ENCODE results near the gene PROZ.

Gene PROZ

GRCh38 chr13:113201815-113202214 lies 43.4 kb downstream of the PROZ start:
- Histone ChIP-seq H3K36me3 (ENCODE audit: control insufficient read depth in 2 of 2, insufficient read depth in 1 of 2, low read length in 2 of 2) (peaks cover 7 to 65% of the 10 kb centered on the region in 2 experiments), H3K4me1 (ENCODE audit: control insufficient read depth, insufficient read depth, low read length) (no peaks in the 10 kb centered on the region; the same call in 1 of the 2 replicates), H3K27ac (ENCODE audit: extremely low read depth, low read depth, low read length) (no peak overlapping the region), H3K4me3 (ENCODE audit: low read depth, low read length) (no peak overlapping the region), H3K9me3 (ENCODE audit: control insufficient read depth, insufficient read depth, low read depth, low read length) (no peaks in the 10 kb centered on the region)
- TF ChIP-seq ZNF629 (tag by site-specific recombination; IDR thresholded peaks at IDR 0.05) = no peak
- no peak for TF ChIP-seq ZNF626 (tag by site-specific recombination; IDR thresholded peaks at IDR 0.05)
- TF ChIP-seq CTCF (tag by site-specific recombination; IDR thresholded peaks at IDR 0.05) = no peak
- no peak for TF ChIP-seq ZNF324 (tag by site-specific recombination; IDR thresholded peaks at IDR 0.05)
- no peak for TF ChIP-seq ZNF426 (tag by site-specific recombination; IDR thresholded peaks at IDR 0.05)
- TF ChIP-seq ZBTB11 (tag by site-specific recombination; conservative IDR thresholded peaks at IDR 0.05; ENCODE audit: low read depth) = no peak
- TF ChIP-seq ZNF514 (tag by site-specific recombination; IDR thresholded peaks at IDR 0.05) = no peak
- TF ChIP-seq ZBTB26 (tag by site-specific recombination; optimal IDR thresholded peaks at IDR 0.05) = no peak
- no peak for TF ChIP-seq ZNF311 (tag by site-specific recombination; IDR thresholded peaks at IDR 0.05; ENCODE audit: borderline replicate concordance)
- TF ChIP-seq YY1 (tag by site-specific recombination; IDR thresholded peaks at IDR 0.05) = no peak
- no peak for TF ChIP-seq BCL11A (tag by site-specific recombination; IDR thresholded peaks at IDR 0.05; ENCODE audit: low read depth)
- TF ChIP-seq, protein P1, sequence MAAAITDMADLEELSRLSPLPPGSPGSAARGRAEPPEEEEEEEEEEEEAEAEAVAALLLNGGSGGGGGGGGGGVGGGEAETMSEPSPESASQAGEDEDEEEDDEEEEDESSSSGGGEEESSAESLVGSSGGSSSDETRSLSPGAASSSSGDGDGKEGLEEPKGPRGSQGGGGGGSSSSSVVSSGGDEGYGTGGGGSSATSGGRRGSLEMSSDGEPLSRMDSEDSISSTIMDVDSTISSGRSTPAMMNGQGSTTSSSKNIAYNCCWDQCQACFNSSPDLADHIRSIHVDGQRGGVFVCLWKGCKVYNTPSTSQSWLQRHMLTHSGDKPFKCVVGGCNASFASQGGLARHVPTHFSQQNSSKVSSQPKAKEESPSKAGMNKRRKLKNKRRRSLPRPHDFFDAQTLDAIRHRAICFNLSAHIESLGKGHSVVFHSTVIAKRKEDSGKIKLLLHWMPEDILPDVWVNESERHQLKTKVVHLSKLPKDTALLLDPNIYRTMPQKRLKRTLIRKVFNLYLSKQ (tag by site-specific recombination; IDR thresholded peaks at IDR 0.05; ENCODE audit: borderline replicate concordance) = no peak
- TF ChIP-seq OVOL3 (tag by site-specific recombination; IDR thresholded peaks at IDR 0.05) = no peak
- TF ChIP-seq ZNF555 (tag by site-specific recombination; conservative IDR thresholded peaks at IDR 0.05) = no peak
- no peak for TF ChIP-seq ZNF266 (tag by site-specific recombination; IDR thresholded peaks at IDR 0.05; ENCODE audit: low read depth)
- TF ChIP-seq, protein P2, sequence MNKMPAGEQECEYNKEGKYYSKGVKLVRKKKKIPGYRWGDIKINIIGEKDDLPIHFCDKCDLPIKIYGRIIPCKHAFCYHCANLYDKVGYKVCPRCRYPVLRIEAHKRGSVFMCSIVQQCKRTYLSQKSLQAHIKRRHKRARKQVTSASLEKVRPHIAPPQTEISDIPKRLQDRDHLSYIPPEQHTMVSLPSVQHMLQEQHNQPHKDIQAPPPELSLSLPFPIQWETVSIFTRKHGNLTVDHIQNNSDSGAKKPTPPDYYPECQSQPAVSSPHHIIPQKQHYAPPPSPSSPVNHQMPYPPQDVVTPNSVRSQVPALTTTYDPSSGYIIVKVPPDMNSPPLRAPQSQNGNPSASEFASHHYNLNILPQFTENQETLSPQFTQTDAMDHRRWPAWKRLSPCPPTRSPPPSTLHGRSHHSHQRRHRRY (tag by site-specific recombination; IDR thresholded peaks at IDR 0.05) = no peak
- TF ChIP-seq GLI4 (tag by site-specific recombination; IDR thresholded peaks at IDR 0.05) = no peak
- no peak for TF ChIP-seq ZNF521 (tag by site-specific recombination; IDR thresholded peaks at IDR 0.05)
- TF ChIP-seq ZNF768 (tag by site-specific recombination; IDR thresholded peaks at IDR 0.05) = no peak
- TF ChIP-seq, protein P3, sequence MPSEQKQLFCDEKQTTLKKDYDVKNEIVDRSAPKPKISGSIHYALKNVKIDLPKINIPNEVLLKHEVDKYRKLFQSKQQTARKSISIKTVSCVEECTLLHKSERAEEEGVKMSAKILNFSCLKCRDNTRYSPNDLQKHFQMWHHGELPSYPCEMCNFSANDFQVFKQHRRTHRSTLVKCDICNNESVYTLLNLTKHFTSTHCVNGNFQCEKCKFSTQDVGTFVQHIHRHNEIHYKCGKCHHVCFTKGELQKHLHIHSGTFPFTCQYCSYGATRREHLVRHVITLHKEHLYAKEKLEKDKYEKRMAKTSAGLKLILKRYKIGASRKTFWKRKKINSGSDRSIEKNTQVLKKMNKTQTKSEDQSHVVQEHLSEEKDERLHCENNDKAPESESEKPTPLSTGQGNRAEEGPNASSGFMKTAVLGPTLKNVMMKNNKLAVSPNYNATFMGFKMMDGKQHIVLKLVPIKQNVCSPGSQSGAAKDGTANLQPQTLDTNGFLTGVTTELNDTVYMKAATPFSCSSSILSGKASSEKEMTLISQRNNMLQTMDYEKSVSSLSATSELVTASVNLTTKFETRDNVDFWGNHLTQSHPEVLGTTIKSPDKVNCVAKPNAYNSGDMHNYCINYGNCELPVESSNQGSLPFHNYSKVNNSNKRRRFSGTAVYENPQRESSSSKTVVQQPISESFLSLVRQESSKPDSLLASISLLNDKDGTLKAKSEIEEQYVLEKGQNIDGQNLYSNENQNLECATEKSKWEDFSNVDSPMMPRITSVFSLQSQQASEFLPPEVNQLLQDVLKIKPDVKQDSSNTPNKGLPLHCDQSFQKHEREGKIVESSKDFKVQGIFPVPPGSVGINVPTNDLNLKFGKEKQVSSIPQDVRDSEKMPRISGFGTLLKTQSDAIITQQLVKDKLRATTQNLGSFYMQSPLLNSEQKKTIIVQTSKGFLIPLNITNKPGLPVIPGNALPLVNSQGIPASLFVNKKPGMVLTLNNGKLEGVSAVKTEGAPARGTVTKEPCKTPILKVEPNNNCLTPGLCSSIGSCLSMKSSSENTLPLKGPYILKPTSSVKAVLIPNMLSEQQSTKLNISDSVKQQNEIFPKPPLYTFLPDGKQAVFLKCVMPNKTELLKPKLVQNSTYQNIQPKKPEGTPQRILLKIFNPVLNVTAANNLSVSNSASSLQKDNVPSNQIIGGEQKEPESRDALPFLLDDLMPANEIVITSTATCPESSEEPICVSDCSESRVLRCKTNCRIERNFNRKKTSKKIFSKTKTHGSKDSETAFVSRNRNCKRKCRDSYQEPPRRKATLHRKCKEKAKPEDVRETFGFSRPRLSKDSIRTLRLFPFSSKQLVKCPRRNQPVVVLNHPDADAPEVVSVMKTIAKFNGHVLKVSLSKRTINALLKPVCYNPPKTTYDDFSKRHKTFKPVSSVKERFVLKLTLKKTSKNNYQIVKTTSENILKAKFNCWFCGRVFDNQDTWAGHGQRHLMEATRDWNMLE (tag by site-specific recombination; conservative IDR thresholded peaks at IDR 0.05; ENCODE audit: low read depth) = no peak
- POLR2A ChIA-PET = no interaction called here
- CTCF ChIA-PET = no interaction called here
